GM18519 (cell line): ENCODE data around the gene ITGBL1.

Experiments
- ATAC-seq: cut with Tn5 transposase; IDR thresholded peaks from one replicate; pipeline ENCODE4 v1.9.1; 2021; ENCODE audit warnings: mild to moderate bottlenecking, moderate library complexity; ENCODE audit not compliant: unreplicated experiment, low FRiP score

ITGBL1 gene

DNA sequence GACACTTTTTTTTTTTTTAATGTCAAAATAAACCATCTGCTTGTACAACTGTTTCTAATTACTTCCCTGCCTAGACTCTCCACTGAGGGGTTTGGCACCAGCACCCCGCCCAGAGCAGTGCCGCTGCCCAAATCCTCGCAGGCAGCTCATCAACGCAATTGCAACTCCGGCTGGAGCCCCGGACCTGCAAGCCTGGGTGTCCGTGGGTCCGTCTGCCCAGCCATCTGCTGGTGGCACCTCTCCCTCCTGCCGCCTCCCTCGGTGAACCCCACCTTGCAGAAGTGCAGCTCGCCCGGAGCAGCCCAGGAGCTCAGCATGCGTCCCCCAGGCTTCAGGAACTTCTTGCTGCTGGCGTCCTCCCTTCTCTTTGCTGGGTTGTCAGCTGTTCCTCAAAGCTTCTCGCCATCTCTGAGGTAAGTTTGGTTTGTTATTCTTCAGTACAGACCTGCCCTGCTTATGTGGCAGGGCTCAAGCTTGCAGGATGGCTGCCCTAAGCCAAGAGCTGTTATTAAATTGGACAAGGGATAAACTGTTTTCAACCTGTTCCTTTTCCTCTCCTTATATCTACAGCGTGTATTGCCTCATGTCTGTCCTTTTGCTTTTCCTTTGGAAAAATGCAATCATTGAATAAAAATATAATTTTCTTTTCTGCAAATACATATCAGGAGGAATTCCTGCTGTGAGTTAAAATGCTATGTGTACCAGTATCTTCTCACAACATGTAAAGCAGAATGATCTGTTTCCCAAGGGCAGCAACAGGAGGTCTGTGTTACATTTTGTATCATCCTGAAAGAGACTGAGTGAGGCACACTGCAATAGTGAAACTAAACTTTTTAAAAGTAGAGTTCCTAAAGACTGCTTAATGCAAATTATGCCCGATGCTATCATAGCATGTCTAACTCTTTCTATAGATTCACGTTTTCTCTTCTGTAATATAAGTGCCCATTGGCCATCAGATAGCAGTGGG lies at the start of gene ITGBL1:
Gene ITGBL1, plus strand, starts transcription at position 157 of the 967 bp plus-strand sequence. Its CDS starts 159 bp downstream, at position 316.
- peak; percentile 92 for ATAC-seq

- ATAC-seq, result no peak
Observed at GRCh38 chr13:101406791-101407190, 45.7 kb upstream of the ITGBL1 start.

DNA sequence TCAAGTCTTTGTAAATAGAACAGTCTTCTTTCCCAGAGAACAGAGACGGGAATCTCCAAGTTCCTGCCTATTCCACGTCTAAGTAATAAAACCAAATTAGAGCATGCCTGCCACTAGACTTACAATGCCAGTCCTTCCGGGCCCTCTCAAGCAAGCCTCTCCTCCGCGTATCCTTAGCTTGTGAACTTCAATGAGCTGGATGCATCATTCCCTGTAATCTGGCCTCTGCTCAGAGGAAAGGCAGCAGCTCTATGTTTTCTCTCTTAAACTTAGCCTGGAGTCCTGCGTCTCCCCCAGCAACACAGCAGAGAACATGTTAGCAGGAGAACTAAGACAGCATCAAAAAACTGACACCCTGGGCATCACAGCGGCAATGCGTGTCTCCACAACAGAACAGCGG lies 44.3 kb upstream of the ITGBL1 start:
- no peak for ATAC-seq

GRCh38 chr13:101408992-101409656 lies 43.4 kb upstream of the ITGBL1 start:
- no peak for ATAC-seq

GRCh38 chr13:101412076-101412475 lies 40.4 kb upstream of the ITGBL1 start:
- no peak for ATAC-seq

- ATAC-seq, result peak; percentile 81
Observed at GRCh38 chr13:101415358-101416174, 36.9 kb upstream of the ITGBL1 start.

GRCh38 chr13:101416181-101417042 lies 36.1 kb upstream of the ITGBL1 start, which contains the start of gene NALCN:
TSS of gene NALCN (minus strand) at chr13:101416508. CDS start at chr13:101399126, 17,382 bp downstream.
- ATAC-seq, result no peak

GRCh38 chr13:101417043-101417406 lies 35.5 kb upstream of the ITGBL1 start:
- ATAC-seq, result no peak

DNA sequence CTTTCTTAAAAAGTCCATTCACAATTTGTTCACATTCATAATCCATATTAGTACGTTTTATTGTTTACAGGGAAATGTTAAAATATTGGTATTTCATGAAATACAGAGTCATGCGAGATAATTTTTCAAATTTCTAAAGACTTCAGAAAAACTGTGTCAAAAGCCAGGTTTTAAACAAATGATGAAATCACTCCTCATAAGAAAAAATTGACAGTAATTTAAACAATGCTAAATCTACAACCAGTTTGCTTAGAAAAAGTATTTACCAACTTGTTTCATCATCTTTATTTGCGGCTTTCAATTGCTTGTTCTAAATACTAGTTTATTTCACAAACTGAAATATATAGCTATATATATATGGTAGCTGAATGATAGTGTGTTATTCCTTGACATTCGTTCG lies 35.0 kb upstream of the ITGBL1 start:
- no peak for ATAC-seq

- no peak for ATAC-seq
Observed at GRCh38 chr13:101423872-101424271, 28.6 kb upstream of the ITGBL1 start.

- ATAC-seq, result no peak
Observed at GRCh38 chr13:101424381-101425155, 27.9 kb upstream of the ITGBL1 start.

DNA sequence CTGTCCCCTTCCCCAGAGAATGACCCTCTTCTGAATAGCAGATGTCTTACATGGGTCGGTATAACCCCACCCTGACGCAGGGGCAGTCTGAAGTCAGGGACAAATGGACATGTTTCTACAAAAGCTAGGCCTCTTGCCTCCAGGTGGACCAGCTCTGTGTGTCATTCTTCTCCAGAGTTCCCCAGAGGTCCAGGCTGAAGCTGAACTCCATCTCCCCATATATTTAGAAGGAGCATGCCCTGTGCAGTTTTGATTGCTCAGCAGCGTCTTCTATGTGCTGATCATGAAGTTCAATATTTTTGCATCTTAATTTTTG lies 27.4 kb upstream of the ITGBL1 start:
- ATAC-seq, result no peak

DNA sequence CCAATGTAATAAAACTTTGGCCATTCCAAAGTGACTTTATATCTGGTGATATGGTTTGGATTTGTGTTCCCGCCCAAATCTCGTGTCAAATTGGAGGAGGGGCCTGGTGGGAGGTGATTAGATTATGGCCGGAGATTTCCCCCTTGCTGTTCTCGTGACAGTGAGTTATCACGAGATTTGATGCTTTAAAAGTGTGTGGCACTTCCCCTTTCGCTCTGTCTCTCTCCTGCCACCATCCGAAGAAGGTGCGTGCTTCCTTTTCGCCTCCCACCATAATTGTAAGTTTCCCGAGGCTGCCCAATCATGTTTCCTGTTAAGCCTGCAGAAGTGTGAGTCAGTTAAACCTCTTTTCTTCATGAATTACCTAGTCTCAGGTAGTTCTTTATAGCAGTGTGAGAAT lies 26.9 kb upstream of the ITGBL1 start:
- ATAC-seq, result no peak

- ATAC-seq, result no peak
Observed at GRCh38 chr13:101429733-101430132, 22.7 kb upstream of the ITGBL1 start.

DNA sequence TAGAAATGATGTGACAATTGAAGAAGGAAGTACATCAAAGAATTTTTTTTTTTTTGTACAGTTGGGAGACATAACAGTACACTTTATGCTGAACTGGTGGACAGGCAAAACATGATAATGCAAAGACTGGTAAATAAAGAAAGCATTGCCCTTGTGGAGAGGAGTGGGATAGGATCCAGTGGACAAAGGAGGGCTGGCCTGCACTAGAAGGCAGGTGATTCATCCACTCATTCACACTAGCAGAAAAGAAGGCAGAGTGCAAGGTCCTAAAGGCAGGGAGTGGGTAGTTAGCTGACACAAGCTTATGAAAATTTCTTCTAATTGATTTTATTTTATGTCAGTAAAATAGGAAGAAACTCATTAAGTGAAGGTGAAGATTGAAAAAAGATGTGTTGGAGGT lies 18.6 kb upstream of the ITGBL1 start:
- ATAC-seq, result no peak

GRCh38 chr13:101434486-101434885 lies 18.0 kb upstream of the ITGBL1 start:
- ATAC-seq, result no peak

GRCh38 chr13:101447852-101448251 lies 4.6 kb upstream of the ITGBL1 start:
- no peak for ATAC-seq

DNA sequence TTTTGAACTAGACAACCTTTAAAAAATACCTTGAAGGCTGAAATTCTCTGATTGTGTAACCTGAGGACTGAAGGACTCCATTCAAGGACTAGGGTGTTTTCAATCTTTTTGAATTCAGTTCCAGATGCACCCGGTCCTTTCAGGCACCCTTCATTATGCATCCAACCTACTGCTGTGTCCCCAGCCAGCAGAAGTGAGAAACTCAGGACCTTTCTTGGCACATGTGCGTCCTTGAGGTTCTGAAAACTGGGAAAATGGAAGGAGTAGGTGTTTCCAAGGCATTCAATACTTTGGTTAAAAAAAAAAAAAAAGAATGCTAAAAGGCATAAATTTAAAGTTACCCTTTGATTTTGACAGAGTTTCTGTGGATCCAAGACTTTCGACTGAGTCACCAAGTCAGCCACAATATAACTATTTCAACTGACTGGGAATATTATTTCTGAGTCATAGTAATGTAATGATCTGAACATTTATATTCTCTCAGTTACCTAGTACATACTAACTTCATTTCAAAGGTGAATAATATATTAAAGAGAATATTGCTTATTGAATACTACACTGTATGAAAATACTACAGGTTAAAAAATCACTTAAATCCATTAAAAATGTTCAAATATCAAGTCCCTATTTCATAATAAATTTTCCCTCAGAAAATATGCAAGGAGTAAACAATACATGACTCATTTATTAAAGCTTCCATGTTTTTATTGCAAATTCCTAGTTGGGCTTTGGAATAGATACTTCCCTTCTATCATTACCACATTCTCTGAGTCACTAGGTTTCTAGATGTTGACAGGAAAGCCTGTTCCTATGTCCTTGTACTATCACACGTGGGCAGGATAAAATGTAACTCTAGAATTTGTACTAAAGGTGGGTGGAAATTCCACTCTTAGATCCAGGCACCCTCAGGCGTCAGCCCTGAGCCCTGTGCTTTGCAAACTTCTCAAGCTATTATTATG lies 2.4 kb upstream of the ITGBL1 start:
- no peak for ATAC-seq
